VCaP (cell line): ENCODE measurements around the gene UAP1L1.

Experiments used
- H3K27ac ChIP-seq: fragments of 450-650 bp; 2 replicates; pipeline ENCODE4 v1.5.1; 2017
- TF ChIP-seq, protein P1 (sequence below): fragments of 450-650 bp; conservative IDR thresholded peaks from 2 replicates; pipeline ENCODE4 v1.5.1; 2017; ENCODE audit warnings: mild to moderate bottlenecking, moderate library complexity

UAP1L1 gene

DNA sequence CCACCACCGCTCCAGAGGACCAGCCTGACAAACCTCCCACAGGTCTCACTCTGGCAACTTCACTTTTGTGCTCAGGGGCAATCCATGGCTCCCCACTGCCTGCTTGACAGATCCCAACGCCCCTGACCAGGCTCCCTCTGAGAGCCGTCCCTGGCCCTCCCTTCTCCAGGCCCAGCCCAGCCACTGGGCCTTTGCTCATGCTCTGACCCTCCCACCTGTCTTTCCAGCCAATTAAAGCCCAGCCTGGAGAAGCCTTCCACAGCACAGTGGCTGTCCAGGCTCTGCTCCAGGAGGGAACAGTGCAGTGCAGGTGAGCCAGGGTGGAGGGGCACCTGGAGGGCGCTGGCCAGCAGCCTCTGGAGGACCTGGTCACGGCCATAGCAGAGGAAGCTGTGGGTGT, 26.7 kb upstream of the UAP1L1 start:
- TF ChIP-seq, protein P1, sequence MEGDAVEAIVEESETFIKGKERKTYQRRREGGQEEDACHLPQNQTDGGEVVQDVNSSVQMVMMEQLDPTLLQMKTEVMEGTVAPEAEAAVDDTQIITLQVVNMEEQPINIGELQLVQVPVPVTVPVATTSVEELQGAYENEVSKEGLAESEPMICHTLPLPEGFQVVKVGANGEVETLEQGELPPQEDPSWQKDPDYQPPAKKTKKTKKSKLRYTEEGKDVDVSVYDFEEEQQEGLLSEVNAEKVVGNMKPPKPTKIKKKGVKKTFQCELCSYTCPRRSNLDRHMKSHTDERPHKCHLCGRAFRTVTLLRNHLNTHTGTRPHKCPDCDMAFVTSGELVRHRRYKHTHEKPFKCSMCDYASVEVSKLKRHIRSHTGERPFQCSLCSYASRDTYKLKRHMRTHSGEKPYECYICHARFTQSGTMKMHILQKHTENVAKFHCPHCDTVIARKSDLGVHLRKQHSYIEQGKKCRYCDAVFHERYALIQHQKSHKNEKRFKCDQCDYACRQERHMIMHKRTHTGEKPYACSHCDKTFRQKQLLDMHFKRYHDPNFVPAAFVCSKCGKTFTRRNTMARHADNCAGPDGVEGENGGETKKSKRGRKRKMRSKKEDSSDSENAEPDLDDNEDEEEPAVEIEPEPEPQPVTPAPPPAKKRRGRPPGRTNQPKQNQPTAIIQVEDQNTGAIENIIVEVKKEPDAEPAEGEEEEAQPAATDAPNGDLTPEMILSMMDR = no peak
- H3K27ac ChIP-seq = no peak overlapping the region

DNA sequence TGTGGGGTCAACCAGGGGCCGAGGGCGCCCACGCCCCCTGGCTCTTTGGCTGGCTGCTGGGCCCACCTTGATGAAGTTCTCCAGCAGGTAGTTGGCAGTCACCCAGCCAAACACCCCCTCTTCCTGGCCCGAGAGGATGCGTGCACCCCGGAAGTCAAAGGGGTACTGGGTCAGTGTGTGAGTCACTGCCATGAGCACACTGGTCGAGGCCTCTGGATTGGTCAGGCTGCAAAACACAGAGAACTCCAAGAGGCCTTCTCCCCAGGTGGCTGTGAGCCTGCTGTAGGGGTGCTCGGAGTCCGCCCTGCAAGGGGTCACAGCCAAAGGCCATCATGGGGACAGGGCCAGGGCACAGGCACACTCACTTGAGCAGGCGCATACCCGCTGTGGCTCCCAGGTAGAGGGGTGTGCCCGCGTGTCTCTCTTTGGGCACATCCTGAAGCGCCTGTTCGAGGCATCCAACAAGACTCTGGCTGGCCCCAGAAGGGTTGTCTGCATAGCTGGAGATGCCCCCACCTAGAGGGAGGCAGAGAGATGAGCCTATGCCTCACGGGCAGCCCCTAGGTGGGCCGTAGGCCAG, 26.1 kb upstream of the UAP1L1 start:
- no peak overlapping the region for H3K27ac ChIP-seq
- TF ChIP-seq, protein P1 = no peak

DNA sequence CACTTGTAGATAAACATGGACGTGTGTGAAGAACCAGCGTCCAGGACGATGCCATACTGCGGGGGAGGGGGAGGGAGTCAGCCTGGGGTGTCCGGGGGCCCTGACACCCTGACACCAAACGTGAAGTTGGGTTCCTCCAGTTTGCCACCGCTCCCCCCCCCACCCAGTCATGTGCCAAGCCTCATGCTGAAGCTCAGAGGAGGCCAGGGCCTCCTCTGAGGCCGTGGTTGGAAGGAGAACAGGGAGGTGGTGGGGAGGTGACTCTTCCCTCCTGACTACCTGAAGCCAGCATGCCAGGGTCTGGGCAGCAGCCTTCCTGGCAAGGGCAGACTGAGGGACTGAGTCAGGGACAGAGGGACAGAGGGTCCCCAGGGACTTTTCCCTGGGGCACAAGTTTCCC, 25.0 kb upstream of the UAP1L1 start:
- TF ChIP-seq, protein P1 = no peak
- no peak overlapping the region for H3K27ac ChIP-seq

DNA sequence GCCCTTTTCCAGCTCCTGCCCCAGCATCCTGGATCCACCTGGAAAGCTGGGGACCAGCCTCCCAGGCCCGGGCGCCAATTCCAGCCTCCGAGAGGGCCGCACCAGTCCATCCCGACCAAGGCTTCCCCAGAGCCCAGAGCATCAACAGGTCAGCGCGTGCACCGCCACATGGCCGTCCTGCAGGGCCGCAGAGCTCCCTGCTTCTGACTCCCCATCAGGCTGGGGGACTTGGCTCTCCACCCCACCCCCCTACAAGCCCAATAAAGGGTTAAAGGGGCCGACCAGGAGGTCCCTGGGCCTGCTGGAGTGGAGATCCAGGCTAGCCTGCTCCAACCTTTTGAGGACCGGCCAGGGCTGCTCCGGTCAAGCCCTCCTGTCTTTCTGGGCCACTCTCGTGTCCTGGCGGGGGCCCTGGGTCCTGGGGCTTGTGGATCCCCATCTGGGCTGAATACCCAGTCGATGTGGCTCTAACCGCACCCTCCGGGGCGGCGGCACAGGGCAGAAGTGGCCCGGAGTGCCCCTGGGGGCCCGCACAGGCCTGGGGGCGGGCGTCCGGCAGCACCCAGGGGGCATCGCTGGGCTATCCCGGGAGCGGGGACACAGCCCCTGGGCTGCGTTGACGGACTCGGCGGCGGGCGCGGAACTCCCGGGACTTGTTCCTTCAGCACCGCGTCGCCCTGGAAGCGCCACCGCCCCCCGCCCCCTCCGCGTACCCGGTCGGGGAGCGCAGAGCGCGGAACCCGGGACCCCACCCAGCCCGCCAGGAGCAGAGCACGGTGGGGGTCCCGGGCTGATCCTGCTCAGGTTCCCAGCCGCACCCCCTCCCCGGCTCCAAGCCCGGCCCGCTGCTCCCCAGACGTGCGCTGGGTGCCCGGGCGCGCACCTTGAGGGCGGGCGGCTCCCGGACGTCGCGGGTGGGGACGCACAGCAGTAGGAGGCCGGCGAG, 24.0 kb upstream of the UAP1L1 start:
- peak overlapping the region; percentile 77 for H3K27ac ChIP-seq
- TF ChIP-seq, protein P1 = no peak

DNA sequence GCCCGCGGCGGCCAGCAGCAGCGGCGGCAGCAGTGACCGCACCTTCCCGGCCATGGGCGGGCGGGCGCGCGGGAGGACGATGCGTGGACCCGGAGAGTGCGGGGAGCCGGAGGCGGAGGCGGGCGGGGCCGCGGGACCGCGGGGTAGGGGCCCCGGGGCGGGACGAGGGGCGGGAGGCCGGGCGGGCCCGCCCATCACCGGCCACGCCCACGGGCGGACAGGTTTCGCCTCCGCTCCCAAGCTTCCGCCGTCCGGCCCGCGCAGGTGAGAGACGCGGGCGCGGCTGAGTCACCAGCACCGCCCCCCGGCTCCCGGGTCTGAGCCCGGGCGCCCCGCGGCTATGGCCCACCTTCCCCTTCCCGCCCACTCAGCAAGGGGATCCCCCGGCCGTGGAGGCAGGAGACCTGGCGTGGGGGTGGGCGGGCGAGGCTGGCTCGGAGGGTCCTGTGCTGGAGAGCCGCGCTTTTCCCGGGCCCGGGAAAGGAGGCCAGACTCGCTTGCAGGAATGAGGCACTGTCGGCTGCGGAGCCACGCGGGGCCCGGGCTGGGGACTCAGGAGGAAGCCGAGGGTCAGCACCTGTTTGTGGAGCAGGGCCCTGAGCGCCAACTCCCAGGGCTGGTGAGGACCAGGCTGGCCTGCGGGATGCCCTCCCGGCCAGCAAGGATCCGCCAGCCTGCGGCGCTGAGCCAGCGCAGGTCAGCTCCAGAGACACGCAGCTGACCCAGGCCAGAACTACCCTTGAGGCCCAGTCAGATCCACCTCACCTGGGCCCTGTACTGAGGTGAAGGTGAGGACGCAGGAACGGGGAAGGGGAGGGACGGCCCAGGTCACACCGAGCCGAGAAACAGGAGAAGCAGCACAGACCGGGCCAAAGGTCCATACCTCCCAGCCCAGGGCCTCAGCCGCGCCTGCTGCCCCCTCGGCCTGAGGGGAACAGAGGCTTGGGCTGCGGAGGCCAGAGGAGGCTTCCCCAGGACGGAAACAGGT, 23.1 kb upstream of the UAP1L1 start, which contains the start of gene ENTPD2:
ENTPD2 (minus strand) TSS at position 118 of the 988 bp plus-strand sequence; CDS start at position 54, 64 bp downstream.
- peak within 1 kb of the TSS; percentile 77 for H3K27ac ChIP-seq
- TF ChIP-seq, protein P1 = no peak

DNA sequence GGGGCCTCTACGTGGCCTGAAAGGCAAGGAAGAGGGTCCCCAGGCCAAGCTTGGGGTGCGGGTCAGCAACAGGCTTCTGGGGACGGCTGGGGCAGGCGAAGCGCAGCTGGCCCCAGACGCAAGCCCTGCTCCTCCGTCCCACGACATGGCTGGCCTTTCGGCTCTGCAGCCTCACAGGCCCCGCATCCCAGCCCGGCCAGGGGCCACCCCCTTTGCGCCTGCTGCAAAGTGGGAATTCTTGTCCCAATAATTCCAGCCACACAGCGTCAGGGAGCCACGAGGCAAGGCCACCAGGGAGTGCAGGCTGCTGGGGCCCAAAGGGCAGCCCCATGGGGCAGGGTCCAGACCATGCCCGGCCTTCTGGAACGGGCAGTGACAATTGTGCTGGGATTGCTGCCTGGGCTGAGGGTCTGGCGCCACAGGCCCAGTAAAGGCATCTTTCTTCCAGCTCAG, 22.4 kb upstream of the UAP1L1 start:
- H3K27ac ChIP-seq = peak overlapping the region; percentile 77
- TF ChIP-seq, protein P1 = no peak
